Stimulated activated naive B cell treated with anti-CD40 and anti-IgM and Interleukin-4, amounts not matched to agents 10 μg/mL and 1 μg/mL and 100 μg/mL, for 72 hours (primary cell): ENCODE data around the gene FAM149B1.
"Not testable (repeated sequence)": the region's sequence is repeated elsewhere in the genome, so short reads cannot be mapped to it uniquely, and the experiment has no call there.

Experiments used
- ATAC-seq, 2 donors: fragments of 150-1000 bp; cut with Tn5 transposase; replicated peaks; 2 replicates each; pipeline ENCODE4 v1.10.0; 2021; ENCODE audit warnings: moderate library complexity in 1 of 2
- DNase-seq: peaks from one replicate; pipeline ENCODE4 v3.0.0; 2021
- H3K27ac Mint-ChIP-seq: one replicate; pipeline ENCODE4 v1.8.0; 2022; ENCODE audit warnings: mild to moderate bottlenecking, mixed read lengths
- H3K27me3 Mint-ChIP-seq, 2 donors: one replicate each; pipeline ENCODE4 v1.8.0; 2022; ENCODE audit warnings: mixed read lengths in 2 of 2
- H3K36me3 Mint-ChIP-seq, 2 donors: one replicate each; pipeline ENCODE4 v1.8.0; 2022; ENCODE audit warnings: mixed read lengths in 2 of 2, mild to moderate bottlenecking in 1 of 2
- H3K4me1 Mint-ChIP-seq, 2 donors: one replicate each; pipeline ENCODE4 v1.8.0; 2022; ENCODE audit warnings: mixed read lengths in 2 of 2, mild to moderate bottlenecking in 1 of 2
- H3K4me3 Mint-ChIP-seq, 2 donors: one replicate each; pipeline ENCODE4 v1.8.0; 2022; ENCODE audit warnings: mild to moderate bottlenecking in 2 of 2, mixed read lengths in 2 of 2, moderate library complexity in 1 of 2
- H3K9me3 Mint-ChIP-seq, 2 donors: one replicate each; pipeline ENCODE4 v1.8.0; 2022; ENCODE audit warnings: mixed read lengths in 2 of 2, mild to moderate bottlenecking in 1 of 2

The FAM149B1 gene

GRCh38 chr10:73253225-73253555 is 85.3 kb downstream of the FAM149B1 start:
- peak overlapping the region; percentile 98 to 99 for H3K4me3 Mint-ChIP-seq
- H3K27ac Mint-ChIP-seq: peak overlapping the region; percentile 98
- peaks cover 0 to under 1% of the 10 kb centered on the region in 2 donors for H3K9me3 Mint-ChIP-seq
- peaks cover 21 to 26% of the 10 kb centered on the region in 2 donors for H3K36me3 Mint-ChIP-seq
- DNase-seq (no peak), ATAC-seq (peak; percentile 4 to 23)
- H3K27me3 Mint-ChIP-seq: no peaks in the 10 kb centered on the region
- H3K4me1 Mint-ChIP-seq: peaks cover 12 to 31% of the 10 kb centered on the region in 2 donors

DNA sequence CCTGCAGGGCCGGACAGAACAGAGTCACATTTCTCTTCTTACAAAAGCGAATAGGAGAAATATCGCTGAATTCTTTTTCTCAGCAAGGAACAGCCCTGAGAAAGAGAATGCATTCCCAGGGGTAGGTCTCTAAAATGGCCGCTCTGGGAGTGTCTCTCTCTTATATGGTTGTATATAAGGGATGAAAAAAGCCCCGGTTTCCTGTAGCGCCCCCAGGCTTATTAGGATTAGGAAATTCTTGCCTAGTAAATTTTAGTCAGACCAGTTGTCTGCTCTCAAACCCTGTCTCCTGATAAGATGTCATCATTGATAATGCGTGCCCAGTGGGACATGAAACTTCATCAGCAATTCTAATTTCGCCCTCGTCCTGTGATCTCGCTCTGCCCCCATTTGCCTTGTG is 90.7 kb downstream of the FAM149B1 start:
- not testable (repeated sequence) for H3K36me3 Mint-ChIP-seq, H3K9me3 Mint-ChIP-seq, H3K27ac Mint-ChIP-seq, DNase-seq, ATAC-seq, H3K27me3 Mint-ChIP-seq, H3K4me3 Mint-ChIP-seq, H3K4me1 Mint-ChIP-seq

DNA sequence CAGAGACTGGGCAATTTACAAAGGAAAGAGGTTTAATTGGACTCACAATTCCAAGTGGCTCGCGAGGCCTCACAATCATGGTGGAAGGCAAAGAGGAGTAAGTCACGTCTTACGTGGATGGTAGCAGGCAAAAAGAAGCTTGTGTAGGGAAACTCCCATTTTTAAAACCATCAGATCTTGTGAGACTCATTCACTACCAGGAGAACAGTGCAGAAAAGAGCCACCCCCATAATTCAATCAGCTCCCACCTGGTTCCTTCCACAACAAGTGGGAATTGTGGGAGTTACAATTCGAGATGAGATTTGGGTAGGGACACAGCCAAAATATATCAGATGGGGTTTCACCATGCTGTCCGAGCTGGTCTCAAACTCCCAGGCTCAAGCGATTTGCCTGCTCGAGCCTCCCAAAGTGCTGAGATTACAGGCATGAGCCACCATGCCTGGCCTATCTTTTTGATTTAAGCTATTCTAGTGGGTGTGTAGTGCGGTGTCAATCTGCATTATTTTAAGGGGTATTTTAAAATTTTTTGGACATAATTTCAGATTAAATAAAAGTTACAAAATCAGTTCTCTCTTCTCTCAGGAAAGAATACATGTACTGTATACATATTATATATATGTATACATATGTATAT is 93.6 kb downstream of the FAM149B1 start:
- Mint-ChIP-seq H3K36me3 (peaks cover 3 to 4% of the 10 kb centered on the region in 2 donors), H3K27ac (no peak overlapping the region), H3K4me3 (no peak overlapping the region), H3K27me3 (no peaks in the 10 kb centered on the region), H3K4me1 (no peaks in the 10 kb centered on the region), H3K9me3 (peaks cover 8% of the 10 kb centered on the region in 2 donors)
- DNase-seq (no peak), ATAC-seq (no peak)

DNA sequence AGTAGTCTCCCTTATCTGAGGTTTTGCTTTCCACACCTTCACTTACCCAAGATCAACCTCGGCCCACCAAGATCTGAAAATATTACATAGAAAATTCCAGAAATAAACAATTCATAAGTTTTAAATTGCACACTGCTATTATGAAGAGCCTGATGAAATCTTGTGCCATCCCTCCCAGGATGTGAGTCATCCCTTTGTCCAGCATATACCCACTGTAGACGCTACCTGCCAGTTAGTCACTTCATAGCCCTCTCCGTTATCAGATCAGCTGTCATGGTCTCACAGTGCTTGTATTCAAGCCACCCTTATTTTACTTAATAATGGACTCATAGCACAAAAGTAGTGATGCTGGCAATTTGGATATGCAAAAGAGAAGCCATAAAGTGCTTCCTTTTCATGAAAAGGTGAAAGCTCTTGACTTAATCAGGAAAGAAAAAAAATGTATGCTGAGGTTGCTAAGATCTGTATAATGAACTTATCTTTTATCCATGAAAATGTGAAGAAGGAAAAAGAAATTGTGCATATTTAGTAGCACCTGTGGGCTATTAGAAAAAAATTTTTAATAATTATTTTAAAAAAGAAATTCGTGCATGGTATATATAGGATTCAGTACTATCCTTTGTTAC is 94.3 kb downstream of the FAM149B1 start:
- Mint-ChIP-seq H3K9me3 (peaks cover 8% of the 10 kb centered on the region in 2 donors), H3K4me1 (no peaks in the 10 kb centered on the region), H3K27ac (no peak overlapping the region), H3K36me3 (peaks cover 3 to 4% of the 10 kb centered on the region in 2 donors), H3K27me3 (no peaks in the 10 kb centered on the region), H3K4me3 (no peak overlapping the region)
- ATAC-seq: no peak
- DNase-seq: no peak

- Mint-ChIP-seq H3K36me3 (peaks cover 3 to 4% of the 10 kb centered on the region in 2 donors), H3K4me1 (no peaks in the 10 kb centered on the region), H3K9me3 (peaks cover 8% of the 10 kb centered on the region in 2 donors), H3K27ac (no peak overlapping the region), H3K4me3 (no peak overlapping the region), H3K27me3 (no peaks in the 10 kb centered on the region)
- DNase-seq: no peak
- ATAC-seq: no peak
Measured at GRCh38 chr10:73262880-73263555, 95.1 kb downstream of the FAM149B1 start.

DNA sequence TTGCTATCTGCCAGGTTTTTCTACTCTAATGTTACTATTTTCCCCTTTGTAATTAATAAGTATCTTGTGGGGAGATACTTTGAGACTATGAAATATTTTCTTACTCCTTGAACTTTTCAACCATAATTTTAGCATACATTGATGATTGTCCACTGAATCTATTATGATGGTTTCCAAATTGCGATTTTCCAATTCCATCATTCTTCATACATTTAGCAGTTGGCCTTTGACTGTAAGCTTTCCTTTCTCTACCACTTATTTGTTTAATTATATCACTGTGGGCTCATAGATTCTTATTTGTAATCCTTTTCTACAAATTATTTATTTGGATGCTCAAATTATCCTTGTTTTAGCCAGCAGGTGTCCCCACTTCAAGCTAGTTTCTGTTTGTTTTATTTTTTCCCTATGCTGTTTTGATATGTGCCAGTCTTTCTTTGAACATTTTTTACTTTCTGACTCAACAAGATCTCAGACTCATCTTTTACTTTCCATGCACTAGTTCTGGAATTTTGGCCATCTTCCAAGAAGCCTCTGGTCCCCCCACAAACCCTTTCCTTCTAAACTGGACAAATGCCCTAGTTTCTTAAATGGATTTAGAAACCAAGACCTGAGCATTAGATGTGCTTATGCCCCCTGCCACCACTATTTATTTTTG is 95.9 kb downstream of the FAM149B1 start:
- ATAC-seq (no peak), DNase-seq (no peak)
- Mint-ChIP-seq H3K36me3 (peaks cover 2 to 4% of the 10 kb centered on the region in 2 donors), H3K4me1 (no peaks in the 10 kb centered on the region), H3K9me3 (peaks cover 5 to 6% of the 10 kb centered on the region in 2 donors), H3K27me3 (no peaks in the 10 kb centered on the region), H3K4me3 (no peak overlapping the region), H3K27ac (no peak overlapping the region)

- H3K27ac Mint-ChIP-seq: no peak overlapping the region
- ATAC-seq (no peak), DNase-seq (no peak)
- no peaks in the 10 kb centered on the region for H3K27me3 Mint-ChIP-seq
- H3K4me3 Mint-ChIP-seq: no peak overlapping the region
- no peaks in the 10 kb centered on the region for H3K36me3 Mint-ChIP-seq
- no peaks in the 10 kb centered on the region for H3K9me3 Mint-ChIP-seq
- no peaks in the 10 kb centered on the region for H3K4me1 Mint-ChIP-seq
Measured at GRCh38 chr10:73264423-73264822, 96.5 kb downstream of the FAM149B1 start.

GRCh38 chr10:73281097-73281496 is 113.2 kb downstream of the FAM149B1 start:
- Mint-ChIP-seq H3K36me3 (no peaks in the 10 kb centered on the region), H3K27me3 (no peaks in the 10 kb centered on the region), H3K4me3 (no peak overlapping the region), H3K27ac (no peak overlapping the region), H3K4me1 (peaks cover 2 to 6% of the 10 kb centered on the region in 2 donors), H3K9me3 (no peaks in the 10 kb centered on the region)
- no peak for DNase-seq
- no peak for ATAC-seq

DNA sequence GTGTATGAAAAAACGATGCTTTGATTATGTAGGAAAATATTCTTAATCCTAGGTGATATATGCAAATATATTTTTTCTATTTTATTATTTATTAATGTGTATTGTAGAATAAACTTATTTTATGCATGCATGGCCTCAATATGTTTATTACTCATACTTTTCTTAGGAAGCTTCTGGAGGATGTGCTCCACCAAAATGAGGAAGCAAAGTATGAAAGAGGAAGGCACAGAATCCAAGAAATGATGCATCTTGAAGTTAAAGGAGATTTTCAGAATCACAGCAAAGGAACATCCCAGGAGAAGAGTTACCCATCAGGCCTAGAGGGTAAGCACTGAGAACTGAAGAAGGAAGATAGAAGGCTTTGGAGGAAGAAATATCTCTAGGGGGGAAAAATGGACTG is 119.5 kb downstream of the FAM149B1 start:
- Mint-ChIP-seq H3K36me3 (peaks cover 7 to 12% of the 10 kb centered on the region in 2 donors), H3K27ac (no peak overlapping the region), H3K4me3 (no peak overlapping the region), H3K9me3 (peaks cover 4 to 6% of the 10 kb centered on the region in 2 donors), H3K4me1 (peaks cover 2 to 6% of the 10 kb centered on the region in 2 donors), H3K27me3 (no peaks in the 10 kb centered on the region)
- ATAC-seq (peak; percentile 54 to 68), DNase-seq (no peak)

DNA sequence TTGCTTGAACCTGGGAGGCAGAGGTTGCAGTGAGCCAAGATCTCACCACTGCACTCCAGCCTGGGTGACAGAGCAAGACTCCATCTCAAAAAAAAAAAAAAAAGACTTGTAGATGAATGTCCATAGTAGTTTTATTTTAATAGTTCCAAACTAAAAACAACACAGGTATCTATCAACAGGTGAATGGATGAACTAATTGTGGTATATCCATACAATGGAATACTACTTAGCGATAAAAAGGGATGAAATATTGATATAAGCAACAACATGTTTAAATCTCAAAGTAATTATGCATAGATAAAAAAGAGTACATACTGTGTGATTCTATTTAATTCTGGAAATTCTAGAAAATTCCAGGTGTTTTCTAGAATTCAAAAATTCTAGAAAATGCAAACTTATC is 122.0 kb downstream of the FAM149B1 start:
- Mint-ChIP-seq H3K27me3 (peaks cover 0 to 3% of the 10 kb centered on the region in 2 donors), H3K4me1 (peaks cover 2 to 6% of the 10 kb centered on the region in 2 donors), H3K4me3 (no peak overlapping the region), H3K36me3 (peaks cover 9 to 12% of the 10 kb centered on the region in 2 donors), H3K27ac (no peak overlapping the region), H3K9me3 (peaks cover 4 to 6% of the 10 kb centered on the region in 2 donors)
- ATAC-seq: no peak
- no peak for DNase-seq

GRCh38 chr10:73293461-73293860 is 125.5 kb downstream of the FAM149B1 start:
- DNase-seq: no peak
- H3K27ac Mint-ChIP-seq: no peak overlapping the region
- H3K4me1 Mint-ChIP-seq: no peaks in the 10 kb centered on the region
- no peak overlapping the region for H3K4me3 Mint-ChIP-seq
- peaks cover 4 to 15% of the 10 kb centered on the region in 2 donors for H3K27me3 Mint-ChIP-seq
- ATAC-seq: no peak
- H3K9me3 Mint-ChIP-seq: peaks cover 4 to 6% of the 10 kb centered on the region in 2 donors
- peaks cover 9 to 12% of the 10 kb centered on the region in 2 donors for H3K36me3 Mint-ChIP-seq
